GM19372 (cell line): ENCODE data around the gene PCNX3.

Source experiments
- ATAC-seq: cut with Tn5 transposase; IDR thresholded peaks from one replicate; pipeline ENCODE4 v1.9.1; 2021; ENCODE audit warnings: mild to moderate bottlenecking, low read depth, moderate library complexity; ENCODE audit not compliant: unreplicated experiment

PCNX3 gene

DNA sequence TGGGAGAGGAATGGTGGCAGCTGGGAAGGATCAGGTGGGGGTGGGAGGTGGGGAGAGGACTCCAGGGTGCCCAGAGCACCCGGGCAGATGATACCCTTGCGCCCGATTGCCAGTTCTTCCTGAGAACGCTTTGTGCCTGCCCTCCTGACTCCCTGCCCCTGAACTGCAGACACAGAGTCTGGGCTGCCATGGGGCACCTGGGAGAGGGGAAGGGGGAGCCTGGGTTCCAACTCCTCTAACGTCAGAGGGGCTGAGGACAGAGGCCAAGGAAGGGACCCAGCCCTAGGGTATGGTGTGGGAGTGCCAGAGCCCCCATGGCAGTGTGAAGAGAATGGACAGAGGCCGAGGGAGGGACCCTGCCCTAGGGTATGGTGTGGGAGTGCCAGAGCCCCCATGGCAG lies 19.1 kb upstream of the PCNX3 start:
- ATAC-seq: no peak

DNA sequence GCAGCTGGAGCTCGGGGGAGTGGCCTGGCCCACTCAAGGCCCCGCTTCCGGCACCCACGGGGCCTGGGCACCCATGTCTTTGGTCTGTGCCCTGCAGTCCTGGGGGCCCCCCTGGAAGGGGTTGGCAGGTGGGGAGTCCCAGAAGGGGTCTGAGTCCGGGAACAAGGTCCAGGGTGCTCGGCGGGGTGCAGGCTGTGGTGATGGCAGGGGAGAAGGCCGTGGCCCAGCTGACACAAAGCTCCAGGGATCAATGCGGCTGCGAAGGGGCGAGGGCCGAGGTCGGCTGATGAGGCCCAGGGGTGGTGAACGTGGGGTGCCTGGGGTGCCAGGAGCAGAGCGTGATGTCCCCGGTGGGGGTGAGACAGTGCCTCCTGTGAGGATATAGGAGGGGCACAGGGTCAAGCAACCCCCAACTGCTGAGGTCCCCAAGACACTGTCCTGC lies 17.3 kb upstream of the PCNX3 start:
- ATAC-seq: no peak

DNA sequence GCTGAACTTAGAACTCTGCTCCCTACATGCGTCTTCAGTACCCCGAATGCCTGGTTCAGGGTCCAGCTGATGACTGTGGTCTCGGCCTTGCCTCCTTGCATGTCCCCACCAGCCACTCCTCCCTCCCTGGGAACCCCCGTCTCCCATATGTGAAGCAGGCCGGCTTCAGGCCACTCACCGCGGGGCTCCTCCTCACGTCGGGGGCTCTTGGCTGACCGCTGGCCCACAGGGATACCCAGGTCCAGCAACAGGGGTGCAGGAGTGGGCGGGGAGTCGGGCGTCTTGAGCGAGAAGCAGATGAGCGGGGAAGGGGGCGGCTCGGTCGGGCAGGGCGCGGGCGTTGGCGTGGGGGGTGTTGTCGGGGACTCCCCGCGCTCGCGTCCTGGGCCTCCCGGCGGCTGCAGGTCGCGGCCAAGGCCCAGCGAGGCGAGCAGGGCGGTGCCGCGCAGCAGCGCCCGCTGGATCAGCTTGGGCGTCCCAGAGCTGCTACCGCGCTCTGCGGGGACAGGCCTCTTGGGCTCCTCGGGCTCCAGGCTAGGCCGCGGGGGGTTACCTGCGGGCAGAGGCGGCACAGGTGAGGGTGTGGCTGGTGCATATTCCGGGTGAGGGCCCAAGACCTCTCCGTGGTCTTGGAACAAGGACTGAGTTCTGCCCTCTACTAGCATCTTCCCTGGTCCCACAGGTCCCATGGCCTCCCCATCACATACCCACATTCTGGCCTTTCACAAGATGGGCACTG lies 16.2 kb upstream of the PCNX3 start:
- no peak for ATAC-seq

DNA sequence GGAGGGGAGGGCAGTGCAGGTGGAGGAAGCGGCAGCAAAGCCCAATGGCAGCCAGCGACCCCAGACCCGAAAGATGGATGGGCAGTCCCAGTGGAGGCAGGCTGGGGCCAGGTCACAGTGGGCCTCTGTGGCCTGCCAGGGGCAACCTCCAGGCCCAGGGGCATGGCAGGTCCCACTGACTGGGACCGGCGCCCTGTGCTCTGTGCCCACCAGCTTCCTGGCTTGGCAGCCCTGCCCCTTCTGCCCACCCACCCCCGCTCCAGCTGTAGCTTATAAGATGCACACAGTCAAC lies 15.7 kb upstream of the PCNX3 start:
- ATAC-seq: no peak

DNA sequence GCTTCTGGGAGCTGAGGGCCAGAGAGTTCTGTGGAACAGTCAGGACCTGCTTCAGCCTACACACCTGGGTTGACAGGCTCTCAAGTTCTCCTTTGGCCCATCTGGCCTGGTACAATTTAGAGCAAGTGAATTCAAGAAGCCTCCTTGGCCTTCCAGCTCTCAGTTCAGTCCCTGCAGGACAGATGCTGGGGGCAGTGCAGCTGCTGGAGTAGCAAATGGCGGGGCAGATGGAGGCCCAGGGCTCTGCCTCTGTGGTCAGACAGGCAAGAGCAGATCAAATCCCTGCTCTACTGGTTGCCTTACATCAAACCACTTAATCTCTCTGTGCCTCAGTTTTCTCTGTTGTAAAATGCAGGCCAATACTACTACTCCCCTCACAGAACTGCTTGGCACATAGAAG lies 11.3 kb upstream of the PCNX3 start:
- no peak for ATAC-seq

DNA sequence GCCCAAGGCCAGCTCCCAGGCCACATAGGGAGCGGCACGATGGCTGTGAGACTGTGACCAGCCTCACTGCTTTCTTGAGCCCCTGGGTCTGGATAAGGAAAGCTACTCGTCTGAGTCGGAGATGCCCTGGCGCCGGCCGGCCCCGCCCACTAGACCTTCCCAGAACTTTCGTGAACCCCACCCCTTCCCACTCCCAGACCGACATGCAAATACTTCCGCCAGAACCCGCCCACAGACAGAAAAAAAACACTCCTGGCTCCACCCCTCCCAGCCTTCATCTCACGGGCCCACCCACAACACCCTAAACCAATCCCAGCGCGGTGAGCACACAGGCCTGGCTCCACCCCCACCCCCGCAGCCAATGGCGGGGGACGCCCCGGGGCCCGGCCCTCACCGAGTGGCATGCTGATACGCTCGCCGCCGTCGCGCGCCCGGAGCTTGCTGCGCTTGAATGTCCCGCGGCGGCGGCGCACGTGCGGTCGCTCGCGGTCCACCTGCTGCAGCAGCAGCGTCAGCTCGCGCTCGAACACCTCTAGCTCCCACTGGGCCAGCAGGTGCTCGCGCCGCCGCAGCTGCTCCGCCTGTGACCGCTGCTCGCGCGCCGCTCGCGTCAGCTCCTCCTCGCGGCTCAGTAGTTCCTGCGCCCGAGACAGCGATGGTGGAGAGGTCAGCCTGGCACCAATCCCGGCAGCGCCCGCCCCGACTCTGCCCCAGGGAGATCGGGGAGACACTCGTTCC lies 8.5 kb upstream of the PCNX3 start:
- ATAC-seq: no peak

DNA sequence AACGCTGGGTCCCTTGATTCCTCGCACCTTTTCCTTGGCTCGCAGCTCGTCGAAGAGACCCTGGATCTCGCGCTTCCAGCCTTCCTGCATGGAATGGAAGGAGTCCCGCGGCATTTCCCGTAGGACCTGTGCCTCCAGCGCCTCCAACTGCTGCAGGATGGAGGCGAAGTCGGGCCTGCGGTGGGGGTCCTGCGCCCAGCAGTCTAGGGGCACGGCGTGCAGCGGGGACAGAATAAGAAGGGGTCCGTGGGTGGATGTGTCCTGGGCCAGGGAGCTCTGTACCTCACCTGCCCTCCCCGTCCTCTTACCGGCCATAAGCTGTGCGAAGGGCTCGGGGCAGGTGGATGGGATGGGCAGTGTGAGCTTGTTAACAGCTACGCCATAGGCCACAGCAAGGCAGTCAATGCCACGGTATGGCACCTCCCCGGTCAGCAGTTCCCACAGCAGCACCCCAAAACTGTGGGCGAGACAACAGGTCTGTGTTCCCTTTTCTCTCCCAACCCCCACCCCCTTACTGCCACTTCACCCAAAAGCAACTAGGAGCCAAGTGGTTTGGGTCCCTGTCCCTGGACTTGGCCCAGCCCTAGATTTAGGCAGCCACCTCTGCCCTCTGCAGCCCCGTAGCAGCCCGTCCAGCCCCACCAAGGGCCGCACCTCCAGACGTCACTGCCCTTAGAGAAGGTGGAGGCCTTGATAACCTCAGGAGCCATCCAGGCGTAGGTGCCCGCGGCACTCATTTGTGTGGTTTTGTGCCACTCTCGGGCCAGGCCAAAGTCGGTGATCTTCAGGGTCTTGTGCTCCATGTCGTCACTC lies 7.8 kb upstream of the PCNX3 start:
- ATAC-seq: no peak

DNA sequence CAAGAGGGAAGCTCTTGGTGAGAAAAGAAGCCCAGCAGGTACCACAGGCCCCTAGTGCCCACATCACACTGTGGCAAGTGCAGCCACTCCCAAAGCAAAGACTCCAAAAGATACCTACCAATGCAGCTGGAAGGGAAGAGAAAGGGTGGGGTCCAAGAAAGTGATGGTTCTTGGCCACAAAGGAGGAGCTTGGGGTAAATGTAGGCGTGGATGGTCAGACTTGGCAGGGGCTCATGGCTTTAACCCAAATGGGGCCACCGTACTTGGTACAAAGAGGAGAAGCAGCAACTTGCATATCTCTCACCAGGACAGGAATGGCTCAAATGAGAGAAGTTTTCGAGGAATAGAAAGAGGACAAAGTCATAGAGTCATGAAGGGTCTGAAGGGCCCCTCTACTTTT lies 6.3 kb upstream of the PCNX3 start:
- ATAC-seq: no peak

DNA sequence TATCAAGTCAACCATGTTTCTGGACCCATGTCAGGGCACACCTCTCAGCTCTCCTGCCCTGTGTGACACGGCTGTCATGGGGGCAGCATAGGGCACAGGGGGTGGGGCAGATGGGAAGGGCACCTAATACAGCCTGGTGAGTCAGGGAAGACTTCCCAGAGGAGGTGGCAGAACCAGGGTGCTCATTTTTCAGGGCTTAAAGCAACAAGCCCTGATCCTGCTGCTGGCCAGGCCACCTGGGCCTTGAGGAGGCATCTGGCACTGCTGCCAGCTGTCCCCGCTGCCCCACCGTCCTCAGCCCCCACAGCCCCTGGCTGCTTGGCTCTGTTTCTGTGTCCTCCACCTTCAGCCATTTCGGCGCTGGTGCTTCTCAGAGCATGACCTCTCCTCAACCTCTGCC lies 5.9 kb upstream of the PCNX3 start:
- ATAC-seq: no peak

DNA sequence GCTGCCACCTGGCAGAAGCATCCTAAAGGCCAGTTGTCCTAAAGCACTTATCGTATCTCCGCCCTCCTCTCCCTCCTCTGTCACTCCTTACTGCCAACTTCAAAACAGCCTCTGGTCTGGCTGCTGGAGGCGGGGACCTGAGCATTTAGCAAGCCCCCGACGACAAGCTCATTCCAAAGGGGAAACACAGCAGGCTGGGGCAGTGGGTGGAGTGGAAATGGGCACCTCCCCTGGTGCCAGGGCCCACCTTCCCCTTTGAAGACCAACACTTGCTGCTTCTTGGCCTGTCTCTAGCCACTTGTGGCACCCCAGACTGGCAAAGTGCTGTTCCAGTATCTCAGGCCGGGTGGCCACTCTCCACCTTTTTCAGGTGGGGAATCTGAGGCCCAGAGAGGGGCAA lies 5.2 kb upstream of the PCNX3 start:
- no peak for ATAC-seq

DNA sequence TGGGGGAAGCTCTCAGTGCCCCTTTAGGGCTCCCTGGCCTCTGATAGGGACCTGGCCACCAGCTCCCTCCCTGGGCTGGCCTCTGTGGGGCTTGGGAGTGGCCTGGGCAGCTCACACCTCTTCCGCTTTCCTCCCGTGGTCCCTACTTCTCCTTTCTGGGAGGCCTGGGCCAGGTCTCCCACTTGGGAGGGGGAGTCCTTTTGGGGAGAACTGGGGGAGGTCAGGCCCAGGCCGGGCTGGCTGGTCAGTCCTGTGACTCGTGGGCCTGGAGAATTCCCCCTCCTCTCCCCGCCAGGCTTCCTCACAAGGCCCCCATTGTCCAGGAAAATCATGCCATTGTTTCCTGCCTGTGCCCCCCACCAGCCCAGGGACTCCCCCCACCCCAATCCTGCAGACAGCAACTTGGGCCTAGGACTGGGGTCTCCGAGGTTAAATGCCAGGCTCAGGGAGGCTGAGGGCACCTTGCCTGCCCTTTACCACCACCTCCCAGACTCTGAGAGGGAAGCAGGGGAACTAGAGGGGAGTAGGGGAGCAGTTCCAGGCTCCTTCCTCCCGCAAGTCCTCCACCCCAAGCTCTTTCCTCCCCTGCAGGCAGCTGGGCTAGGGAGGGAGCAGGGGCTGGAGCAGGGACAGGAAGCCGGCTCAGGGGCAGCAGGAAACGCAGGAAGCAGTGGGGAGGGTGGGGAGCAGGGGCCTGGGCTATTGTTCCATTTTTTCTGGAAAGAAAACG lies 4.4 kb upstream of the PCNX3 start:
- no peak for ATAC-seq

DNA sequence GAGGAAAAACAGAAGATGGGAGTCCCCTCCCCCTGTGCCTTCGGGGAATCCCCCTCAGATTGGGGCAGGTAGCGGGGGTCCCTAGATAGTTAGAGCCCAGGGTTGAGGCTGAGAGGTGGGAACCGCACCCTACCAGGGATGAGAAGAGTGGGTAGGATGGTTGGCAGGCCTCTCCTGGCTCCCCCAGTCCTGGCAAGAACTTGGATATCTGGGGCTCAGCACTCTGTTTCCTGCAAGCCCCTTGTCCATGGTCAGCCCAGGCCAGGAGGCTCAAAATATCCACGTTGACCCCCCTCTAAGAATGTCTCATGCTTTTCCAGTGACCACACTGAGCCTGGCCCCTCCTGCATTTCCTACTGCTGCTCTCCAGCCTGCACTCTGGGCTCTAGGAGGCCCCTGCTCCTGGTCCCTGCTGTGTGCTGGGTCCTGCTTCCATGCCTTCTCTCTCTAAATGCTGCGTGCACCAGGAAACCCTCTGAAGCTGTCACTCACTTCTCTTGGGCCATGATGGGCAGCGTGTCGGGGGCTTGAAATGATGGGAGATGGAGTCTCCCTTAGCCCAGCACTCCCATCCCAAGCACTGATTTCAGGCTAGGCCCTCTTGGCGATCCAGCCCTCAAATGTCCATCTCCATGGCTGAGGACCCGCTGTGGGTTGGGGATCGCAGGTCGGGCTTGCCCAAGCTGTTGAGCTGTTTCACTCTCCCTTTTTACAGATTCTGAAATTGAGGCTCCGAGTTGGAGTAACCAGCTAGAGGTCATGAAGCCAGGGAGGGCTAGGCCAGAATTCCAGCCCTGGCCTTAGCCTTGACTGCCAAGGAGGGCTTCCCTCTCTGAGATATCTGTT lies 3.6 kb upstream of the PCNX3 start:
- no peak for ATAC-seq

DNA sequence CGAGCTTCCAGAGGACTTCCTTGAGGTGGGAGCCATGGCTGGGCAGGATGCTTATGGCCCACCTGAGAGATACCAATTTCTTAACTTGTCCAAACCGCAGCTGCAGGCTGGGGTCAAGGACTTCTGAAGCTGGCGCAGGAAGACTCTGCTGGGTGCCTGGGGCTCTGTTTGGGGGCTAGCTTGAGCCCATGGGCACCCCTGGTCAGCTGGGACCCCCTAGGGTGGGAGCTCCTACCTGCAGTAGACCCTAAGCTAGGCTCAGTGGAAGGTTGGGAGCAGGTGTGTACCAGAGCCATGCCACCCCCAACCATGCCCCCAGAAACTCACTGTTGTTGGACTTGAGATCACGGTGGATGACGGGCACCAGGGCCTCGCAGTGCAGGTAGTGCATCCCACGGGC lies 2.9 kb upstream of the PCNX3 start:
- ATAC-seq: no peak

DNA sequence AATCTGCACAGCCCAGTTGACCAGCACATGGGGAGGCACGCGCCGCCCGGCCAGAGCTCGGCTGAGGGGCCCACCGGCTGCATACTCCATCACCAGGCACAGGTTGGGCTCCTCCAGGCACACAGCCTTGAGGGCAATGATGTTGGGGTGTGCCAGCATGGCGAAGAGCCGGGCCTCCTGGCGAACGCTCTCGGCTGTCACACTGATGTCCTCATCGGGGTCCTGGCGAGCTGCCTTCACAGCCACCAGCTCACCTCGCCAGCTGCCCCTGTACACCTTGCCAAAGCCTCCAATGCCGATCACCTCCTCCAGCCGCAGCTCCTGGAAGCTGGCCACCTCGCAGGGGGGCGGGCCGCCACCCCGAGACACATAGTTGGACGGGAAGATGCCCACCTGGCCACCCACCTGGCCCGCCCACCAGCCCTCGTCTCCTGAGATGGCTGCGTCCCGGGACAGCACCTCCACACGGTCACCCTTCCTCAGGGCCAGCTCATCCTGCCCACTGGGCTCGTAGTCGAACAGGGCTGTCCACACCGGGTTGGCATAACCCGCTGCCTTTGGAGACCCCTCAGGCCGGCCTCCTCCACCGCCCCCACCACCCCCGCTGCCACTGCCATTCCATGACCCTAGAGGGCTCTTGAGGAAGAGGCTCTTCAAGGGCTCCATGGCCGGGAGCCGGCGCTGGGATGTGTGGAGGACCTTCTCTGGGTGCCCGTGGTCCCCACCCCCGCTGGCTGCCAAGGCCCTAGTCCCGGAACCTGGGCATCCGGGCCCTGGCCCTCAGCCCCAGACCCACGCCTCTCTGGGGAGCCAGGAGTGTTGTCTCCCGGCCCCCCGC lies 2.3 kb upstream of the PCNX3 start:
- ATAC-seq: no peak

DNA sequence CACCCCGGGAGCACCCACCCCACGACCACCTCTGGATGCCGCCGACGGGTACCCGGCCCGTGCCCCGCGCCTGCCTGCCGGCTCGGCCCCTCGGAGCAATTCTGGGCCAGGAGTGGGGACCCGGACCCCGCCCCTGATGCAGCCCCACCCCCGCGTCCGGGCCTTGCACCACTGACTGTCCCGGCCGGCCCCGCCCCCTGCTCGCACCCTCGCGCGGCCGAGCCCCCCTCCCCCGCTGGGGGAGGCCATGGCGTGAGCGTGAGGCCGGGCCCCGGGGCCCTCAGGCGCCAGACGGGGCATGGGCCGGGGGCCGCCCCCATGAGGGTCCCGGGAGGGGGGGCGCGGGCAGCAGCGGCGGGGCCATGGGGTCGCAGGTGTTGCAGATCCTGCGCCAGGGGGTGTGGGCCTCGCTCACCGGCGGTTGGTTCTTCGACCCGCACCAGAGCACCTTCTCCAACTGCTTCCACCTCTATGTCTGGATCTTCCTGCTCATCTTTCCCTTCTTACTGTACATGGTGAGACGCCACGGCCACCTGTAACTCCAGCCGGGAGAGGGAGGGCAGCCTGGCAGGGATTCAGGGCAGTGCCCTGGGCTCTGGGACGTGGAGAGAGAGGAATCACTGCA lies 486 bp downstream of the PCNX3 start:
- ATAC-seq: no peak

DNA sequence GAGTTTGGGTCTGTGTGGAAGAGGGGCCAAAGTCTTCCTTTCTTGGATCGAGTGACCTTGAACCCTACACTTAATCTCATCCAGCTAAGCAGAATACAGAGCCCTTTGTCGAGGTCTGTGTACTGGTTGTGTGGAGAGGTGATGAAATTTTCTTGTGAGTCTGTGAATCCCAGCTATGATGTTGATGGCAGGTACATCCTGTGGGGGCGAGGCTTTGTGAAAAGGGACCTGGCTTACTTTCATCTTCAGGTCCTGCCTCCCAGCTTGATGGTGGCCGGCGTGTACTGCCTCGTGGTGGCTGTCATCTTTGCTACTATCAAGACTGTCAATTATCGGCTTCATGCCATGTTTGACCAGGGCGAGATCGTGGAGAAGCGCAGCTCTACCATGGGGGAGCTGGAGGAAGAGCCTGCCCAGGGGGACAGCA lies 1.0 kb downstream of the PCNX3 start:
- ATAC-seq: no peak

DNA sequence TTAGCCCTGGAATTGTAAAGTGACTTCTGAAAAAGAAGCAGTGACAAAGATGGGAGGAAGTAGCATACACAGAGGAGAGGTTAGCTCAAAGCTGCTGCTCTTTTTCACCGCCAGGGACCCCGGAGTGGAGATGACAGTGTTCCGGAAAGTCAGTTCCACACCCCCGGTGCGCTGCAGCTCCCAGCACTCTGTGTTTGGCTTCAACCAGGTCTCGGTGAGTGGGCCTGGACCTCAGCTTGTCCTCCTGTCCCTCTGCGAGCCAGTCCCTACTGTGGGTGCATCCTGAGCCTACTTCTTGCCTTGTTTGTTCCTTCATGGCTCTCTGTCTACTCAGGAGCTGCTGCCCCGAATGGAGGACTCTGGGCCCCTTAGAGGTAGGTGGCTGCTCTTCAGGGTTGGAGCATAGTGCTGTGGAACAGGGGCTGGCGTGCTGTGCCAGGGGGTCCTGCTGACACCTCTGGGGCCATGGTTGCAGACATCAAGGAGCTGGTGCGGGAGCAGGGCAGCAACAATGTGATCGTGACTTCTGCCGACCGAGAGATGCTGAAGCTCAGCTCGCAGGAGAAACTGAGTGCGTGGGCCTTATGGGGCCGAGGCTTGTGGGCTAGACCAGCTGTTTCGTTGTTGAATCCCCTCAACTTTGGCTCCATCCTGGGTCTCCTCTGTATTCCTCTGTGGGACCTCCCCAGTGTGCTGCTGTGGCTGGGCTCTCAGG lies 1.7 kb downstream of the PCNX3 start:
- ATAC-seq: no peak
